Left forelimb (tissue), 1 donor: Measurements from ENCODE around the gene KDM4B.

ENCODE experiments used
- DNase-seq: peaks from one replicate; pipeline ENCODE4 v3.0.0-alpha.2; 2018; ENCODE audit warnings: low spot score

Gene KDM4B

DNA sequence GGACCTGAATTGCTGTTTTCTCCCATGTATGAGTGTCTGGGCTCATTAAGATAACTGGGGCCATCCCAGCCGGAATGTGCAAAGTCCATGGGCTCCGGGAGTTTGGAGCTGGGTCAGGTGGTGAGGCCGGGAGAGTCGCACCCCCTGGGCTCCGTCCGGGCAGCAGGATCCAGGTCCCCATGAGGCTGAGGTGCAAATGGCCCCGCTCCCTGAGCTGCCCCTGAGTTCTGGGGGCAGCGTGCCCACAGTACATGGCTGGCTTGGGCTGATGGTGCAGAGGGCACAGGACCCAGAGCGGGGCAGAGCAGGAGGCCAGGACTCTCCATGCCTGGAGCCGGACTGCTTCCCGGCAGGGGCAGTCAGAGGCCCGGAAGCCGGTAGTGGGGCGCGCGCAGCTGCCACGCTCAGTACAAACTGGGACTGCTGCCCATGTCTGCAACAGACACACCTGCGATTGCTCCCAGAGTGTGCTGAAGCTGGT is 136.0 kb downstream of the KDM4B start:
- DNase-seq, result no peak

DNA sequence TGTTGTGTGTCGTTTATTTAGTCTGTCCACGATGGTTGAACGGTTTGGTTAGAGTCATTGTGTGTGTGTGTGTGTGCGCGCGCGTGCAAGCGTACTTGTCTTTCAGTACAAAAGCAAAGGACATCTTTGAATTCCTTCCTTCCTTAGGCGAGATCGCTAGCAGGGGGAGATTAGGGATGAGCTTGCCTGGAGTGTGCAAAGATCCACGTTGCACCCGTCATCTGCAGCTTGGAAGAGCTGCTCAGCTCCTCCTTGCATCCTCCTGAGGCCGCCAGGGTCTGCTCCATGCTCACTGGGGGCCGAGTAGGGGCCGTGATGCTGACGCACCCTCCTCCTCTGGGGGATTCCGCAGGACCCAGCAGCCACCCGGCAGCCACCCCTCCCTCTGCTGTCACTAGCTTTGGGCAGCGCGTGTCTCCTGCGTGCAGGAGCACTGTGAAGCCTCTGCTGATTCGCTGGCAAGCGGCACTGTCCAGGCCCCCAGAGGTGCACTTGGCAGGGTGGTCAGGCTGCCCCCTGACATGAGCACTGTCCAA is 137.3 kb downstream of the KDM4B start:
- no peak for DNase-seq

DNA sequence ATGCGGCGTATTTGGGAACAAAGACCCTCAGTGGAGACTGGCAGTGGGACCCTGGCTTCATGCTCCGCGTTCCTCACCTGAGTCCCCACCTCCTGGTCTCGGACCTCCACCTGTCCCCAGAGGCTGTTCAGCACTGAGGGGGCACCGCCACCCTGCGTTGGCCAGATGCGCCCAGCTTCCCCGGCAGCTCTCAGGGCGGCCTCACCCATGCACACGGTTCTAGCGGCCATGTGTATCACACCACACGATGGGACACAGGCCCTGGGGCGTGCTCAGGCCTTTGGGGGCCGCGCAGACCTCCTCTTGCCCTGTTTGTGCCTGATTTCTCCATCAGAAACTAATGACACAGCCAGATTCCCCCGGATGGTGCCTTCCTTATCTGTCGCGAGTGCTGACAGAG is 138.1 kb downstream of the KDM4B start:
- no peak for DNase-seq

DNA sequence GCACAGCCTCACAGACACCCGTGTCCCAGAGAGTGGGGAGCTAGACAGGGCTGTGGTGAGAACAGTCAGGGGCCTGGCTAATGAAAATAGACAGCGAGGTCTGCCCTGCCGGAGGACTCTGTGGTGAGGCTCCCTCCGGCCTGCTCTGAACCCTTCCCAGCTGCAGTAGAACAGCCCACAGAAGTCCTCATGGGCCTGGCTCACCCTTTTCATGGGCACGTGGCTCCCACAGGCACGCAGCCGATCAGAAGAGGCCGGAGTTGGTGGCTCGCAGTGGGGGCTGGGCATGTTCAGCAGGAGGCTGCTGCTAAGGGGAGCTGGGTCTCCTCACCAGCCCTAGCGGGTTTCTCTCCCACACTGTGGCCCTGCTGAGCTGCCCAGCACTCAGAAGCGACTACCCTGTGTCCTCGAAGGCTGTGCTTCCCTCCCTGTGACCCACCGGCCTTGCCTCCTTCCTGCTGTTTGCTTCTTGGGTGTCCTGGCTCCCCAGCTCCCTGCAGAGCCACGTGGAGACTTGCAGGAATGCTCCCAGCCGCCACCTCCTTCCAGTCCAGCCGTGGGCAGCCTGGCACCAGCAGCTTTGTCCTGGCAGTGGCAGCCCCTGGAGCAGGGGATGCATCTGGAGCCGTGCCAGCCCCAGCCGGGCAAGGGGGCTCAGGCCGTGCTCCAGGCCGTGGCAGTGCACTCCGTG is 138.7 kb downstream of the KDM4B start:
- DNase-seq, result no peak

DNA sequence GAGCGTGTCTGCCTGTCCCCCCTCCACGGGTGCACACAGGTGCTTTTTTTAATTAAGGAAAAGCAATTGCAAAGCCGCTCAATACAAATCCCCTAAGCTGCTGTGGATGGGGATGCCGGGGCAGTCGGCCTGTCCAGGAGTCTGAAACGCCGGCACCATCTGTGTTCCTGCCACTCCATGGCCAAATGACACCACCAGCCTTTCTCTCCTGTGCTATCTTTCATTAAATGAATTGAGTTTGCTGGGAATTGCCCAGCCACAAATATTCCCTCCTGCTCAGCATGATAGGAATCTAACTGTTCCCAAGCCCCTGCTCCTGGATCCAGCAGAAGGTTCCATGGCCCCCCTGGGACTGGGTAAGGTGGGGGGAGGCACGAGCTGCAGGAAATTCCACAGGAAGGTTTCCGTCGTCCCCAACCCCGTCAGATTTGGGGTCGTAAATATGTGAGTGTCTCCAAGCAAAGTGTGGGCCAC is 139.2 kb downstream of the KDM4B start:
- no peak for DNase-seq

DNA sequence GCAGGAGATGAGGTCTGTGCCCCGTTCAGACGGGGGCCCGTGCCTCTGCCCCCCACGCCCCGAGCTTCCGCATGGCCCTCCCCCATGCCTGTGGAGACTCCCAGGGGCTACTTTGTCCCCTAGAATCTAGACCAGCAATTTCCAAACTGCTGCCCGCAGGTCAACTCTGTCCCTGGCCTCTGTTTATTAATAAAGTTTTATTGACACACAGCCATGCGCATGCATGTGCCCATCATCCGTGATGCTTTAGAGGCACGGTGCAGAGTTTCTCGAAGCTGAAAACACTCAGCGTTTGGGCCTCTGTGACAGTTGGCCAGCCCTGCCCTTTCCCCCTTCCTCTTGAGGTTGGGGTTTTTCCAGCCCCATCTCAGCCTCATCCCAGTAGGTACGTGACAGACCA is 140.0 kb downstream of the KDM4B start:
- DNase-seq, result no peak

DNA sequence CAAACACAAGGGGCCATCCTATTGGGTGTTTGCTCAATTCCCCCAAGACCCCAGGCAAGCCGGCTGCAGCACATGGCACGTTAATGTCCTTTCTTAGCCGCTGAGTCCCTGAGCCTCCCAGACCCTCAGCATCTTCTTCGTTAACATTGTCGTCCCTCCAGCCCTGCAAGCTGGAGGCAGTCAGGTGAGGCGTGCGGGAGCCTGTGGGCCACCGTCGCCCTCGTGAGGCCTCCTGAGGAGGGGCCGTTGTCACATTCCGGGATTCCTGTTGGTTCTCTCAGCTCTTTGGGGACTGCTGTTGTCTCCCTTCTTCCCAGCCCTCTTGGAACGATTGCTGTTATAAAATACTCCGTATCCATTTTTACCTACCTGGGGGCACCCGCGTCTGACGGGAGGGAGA is 140.6 kb downstream of the KDM4B start:
- DNase-seq, result no peak

DNA sequence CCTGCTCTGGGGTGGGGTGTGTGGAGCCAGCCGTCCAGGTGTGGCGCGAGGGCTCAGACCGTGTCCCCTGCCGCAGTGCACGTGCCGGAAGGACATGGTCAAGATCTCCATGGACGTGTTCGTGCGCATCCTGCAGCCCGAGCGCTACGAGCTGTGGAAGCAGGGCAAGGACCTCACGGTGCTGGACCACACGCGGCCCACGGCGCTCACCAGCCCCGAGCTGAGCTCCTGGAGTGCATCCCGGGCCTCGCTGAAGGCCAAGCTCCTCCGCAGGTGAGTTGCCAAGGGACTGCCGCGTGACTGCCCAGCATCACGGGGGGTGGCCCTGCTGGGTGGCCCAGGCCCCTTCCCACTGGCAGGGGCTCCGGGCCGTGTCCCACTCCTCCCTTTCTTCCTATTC is 141.6 kb downstream of the KDM4B start:
- DNase-seq, result no peak

DNA sequence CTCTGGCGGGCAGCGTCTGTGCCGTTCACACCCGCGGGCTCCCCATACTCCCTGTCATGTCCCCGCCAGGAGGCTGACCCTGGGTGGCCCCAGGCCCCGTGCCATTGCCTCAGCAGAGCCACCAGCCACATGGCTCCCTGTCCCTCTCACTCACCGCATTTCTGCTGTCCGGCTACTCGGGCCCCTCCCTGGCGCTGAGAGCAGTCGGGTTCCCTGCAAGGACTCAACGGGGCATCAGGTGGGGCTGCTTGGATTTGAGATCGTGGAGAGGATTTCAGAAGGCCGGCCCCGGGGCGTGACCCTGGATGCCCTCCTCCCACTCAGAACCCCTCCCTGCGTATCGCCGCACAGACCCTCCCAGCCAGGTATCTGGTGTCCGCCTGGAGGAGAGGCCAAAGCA is 142.1 kb downstream of the KDM4B start:
- DNase-seq, result no peak

DNA sequence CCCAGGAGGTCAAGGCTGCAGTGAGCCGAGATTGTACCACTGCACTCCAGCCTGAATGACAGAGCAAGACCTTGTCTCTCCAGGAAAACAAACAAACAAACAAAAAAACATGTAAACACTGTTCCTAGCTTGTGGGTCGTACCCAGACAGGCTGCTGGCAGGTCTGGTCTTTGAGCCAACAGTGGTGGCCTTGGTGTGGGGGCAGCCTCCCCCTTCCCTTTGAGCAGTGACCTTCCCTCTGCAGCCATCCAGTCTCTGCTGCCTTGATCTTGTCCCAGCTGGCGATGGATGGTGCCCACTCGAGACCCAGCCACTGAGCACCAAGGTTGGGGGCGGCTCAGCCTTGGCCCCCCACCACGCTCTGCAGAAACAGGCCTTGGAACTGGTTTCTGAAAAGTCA is 143.3 kb downstream of the KDM4B start:
- DNase-seq, result no peak

DNA sequence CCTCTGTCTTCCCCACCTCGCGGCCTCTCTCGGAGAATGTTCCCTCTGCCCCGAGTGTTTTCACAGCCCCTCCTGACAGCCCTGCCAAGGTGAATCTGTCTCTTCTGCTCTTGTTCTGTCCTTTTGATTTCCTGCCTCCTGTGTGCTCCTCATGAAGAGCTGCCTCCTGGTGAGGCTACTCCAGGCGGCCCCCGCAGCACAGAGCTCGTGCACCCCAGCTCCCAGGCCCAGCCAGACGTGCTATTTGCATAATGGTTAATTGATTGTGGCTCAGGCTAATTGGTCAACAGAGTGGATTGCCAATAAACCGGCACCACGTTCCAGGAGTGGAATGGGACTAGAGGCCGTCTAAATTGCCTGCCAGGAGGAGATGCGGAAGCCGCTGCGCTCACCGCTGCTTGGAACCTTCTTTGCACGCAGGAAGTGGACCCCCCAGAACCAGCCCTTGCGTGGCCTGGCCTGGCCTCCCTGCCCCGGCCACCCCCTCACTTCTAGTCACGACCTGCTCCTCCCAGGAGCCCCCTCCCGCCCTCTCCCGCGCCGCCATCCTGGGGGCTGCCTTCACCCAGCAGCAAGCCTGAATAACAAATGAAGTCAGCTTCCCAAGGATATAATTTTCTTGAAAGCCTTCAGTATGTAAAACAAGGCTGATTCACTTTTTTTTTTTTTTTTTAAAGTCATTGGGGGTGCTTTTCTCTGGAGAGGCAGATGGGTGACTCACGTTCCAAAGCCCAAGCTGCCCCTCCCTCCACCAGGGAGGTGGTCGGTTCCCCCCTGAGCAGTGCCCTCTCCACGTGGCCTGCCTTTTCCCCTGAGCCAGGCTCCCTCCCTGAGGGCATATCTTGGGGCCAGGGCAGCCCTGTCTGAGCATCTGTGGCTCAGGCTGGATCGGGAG is 144.0 kb downstream of the KDM4B start:
- DNase-seq, result no peak

DNA sequence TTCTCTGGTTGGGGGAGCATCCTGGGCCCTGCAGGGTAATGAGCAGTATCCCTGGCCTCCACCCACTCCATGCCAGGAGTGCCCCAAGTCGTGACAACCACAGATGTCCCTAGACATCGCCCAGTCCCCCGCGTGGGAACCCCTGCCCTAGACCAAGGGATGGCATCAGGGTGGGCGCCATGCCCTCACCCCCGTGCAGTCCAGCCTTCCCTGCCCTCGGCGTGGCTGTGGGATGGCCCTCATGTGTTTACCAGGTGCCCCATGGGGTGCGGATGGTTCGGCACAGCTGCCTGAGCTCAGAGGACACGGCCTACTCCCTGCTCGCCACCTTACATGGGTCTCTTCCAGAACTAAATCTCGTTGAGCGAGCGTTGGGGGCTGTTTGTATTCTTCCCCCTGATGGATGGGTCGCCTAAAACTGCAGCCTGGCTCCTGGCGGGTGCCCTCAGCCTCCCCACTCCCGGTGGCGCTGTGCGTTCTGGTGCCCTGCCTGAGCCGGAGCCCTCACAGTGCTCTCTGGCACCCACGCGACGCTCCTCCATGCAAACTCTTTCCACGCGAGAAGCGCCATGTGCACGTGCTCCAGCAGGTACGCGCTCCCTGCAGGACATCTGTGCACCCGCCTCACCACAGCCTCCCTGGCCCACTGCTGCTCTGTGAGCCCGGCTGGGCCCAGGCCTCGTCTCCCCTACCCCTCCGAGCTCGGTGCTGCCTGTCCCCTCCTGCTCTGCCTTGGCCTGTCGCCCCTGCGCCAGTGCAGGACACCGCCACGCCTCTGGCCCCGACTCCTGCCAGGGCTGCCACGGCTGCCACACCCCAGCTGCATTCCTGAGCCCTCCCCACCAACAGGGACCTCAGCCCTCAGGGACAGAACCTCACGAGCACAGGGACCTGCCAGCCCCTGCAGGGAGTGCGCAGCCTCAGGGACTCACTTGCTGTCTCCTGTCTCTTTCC is 145.0 kb downstream of the KDM4B start:
- no peak for DNase-seq

DNA sequence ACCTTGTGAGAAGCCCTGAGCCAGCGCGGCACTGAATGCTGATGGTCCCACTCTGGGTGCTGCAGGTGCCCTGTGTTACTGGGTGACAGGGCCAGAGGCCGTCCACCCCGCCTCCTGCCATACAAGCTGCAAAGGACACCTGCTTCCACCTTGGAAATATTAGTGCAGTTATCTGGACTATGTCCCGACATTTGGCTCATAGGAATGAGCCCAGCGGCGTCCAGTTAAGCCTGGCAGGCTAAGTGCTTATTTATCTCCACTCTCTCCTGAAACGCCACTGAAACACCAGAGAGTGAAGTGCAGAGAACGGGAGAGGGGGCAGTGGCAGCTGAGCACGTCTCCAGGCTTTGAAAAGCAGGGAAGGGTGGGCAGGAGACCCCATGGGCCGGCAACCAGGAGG is 145.8 kb downstream of the KDM4B start:
- DNase-seq, result no peak

DNA sequence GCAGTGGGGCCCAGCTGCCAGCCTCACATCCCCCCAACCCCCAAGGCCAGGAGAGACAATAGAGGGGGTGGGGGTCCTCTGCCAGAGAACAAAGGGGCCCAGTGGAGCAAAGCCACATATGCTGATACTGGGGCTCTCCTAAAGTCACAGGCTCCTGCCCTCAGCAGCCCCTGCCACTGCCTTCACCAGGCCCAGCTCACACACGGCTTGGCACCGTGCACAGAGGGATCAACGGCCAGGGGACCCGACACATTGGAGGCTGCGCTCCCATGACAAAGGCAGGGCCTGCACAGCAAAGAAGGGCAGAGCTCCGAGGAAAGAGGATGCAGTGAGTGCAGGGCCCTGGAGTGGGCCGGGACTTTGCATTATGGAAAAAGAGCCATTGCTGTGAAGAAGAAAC is 146.4 kb downstream of the KDM4B start:
- DNase-seq, result no peak

DNA sequence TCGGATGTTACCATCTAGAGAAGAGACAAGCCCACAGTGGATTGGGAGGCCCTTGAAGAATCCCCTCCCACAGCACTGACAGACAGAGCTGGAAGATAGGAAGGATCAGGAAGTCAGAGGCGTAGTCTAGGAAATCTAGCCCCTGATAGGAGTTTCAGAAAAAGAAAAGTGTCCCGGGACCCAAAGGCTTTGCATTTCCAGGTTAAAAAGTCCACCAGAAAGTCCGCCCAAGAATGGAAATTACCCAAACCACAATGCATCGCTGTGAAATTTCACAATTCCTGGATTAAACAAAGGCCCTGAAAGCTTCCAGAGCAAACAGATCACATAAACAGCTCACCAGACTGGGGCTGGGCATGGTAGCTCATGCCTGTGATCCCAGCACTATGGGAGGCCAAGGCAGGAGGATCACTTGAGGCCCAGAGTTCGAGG is 146.9 kb downstream of the KDM4B start:
- no peak for DNase-seq

DNA sequence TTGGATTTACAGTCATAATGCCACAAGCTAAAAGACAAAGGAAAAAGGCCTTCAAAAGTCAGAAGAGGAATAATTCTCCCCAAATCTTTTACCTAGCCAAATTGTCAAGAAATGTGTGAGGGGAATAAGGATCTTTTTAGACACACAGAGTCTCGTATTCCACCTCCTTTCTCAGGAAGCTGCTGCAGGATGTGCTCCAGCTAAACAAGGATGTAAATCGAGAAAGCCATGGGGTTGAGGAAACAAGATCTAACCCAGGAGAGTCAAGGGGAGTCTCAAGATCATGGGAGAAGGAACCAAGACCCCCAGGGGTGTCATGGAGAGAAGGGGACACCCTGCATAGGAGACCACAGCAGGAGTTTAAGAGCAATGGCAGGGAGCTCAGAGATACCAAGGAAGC is 147.4 kb downstream of the KDM4B start:
- no peak for DNase-seq

DNA sequence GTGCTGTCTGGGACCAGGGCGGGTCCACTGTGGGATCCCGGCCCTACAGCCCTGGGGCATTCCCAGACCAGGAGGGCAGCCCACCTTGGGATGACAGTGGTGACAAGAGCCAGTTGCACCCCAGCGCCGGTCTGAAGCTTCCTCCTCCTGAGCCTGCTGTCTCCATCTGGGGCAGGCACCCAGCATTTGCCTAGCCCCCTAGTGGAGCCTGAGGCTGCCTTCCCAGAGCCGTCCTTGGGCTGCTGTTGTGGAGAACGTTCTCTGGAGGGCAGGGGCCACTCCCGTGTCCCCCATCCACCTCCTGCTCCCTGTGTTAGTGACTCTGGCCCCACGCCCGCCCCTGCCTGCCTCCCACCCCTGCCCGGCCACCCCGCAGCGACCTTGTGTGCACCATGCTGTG is 148.5 kb downstream of the KDM4B start:
- no peak for DNase-seq

DNA sequence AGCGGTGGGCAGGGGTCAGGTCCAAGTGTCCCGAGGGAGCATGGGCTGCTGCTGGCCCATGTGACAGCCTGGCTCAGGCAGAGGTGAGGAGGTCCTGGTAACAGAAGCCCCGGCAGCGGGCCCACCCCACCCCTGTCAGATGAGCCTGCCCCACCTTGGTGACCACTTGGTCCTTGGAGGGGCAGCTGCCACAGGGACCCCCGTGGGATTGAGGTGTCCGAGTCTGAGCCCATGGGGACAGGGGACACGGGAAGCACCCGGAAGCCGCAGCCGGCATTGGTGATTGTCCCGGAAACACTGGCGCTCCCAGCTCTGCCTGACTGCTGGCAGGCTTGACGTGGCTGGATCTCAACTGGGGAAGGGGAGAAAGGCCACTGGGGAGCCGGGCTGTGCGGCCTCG is 149.1 kb downstream of the KDM4B start:
- no peak for DNase-seq

DNA sequence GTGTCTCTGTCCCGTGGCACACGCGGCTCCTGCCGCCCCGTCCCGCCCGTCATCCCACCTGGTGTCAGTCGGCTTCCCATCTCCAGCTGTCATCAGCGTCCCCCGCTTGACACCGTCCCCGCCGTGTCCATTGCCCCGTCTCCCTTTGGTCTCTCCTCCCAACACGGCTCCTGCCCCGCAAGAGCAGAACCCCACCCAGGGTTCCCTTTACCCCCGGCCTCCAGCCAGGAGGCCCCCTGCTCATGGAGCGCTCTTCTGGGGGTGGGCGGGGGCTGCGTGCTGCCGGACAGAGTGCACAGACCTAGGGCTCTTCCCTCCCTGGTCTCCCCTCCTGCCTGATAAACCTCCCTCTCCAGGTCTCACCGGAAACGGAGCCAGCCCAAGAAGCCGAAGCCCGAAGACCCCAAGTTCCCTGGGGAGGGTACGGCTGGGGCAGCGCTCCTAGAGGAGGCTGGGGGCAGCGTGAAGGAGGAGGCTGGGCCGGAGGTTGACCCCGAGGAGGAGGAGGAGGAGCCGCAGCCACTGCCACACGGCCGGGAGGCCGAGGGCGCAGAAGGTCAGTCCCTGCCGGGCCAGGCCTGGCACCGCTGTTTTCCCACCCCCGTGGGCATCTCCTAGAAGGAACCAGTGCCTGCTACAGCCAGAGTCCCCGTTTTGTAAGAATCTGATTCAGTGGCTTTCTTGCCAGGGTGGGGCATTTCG is 150.5 kb downstream of the KDM4B start:
- no peak for DNase-seq

DNA sequence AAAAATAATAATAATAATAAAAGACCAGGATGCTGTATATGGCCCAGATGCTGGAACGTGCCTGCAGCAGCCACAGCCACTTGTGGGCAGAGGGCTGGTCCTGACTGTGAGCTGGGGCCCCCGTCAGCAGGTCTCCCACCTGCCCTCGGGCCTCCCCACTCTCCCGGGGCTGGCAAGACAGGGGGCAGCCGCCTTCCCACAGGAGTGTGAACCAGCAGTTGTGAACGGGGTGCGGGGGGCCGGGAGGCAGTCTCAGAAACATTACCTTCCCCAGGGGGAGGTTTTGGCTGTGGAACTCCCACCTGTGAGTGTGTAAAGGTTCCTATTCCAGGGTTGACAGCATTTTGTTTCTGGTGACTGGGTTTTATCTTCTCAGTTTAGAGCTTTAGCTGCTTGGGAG is 151.4 kb downstream of the KDM4B start:
- DNase-seq, result no peak

DNA sequence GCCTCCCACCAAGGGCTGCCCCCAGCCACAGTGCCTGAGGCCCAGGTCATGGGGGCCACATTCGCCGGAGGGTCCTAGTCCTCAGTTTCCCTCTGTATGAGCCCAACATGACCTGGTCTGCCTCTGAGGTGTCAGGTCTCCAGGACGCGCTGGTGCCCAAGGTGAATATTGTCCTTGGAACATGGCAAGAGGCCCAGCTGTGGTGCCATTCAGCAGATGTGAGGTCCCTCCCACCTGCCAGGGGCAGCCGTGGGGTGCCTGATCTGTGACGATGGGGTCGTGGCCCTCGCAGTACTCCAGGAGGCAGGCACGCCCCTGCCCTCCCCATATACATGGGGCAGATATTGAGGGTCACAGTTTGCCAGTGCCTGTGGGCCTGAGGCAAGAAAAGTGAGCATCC is 151.9 kb downstream of the KDM4B start:
- DNase-seq, result no peak
